ENCODE data around the gene CIDEA.
"Not testable (repeated sequence)": the region's sequence is repeated elsewhere in the genome, so short reads cannot be mapped to it uniquely, and the experiment has no call there.

The CIDEA gene, protein sequence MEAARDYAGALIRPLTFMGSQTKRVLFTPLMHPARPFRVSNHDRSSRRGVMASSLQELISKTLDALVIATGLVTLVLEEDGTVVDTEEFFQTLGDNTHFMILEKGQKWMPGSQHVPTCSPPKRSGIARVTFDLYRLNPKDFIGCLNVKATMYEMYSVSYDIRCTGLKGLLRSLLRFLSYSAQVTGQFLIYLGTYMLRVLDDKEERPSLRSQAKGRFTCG

DNA sequence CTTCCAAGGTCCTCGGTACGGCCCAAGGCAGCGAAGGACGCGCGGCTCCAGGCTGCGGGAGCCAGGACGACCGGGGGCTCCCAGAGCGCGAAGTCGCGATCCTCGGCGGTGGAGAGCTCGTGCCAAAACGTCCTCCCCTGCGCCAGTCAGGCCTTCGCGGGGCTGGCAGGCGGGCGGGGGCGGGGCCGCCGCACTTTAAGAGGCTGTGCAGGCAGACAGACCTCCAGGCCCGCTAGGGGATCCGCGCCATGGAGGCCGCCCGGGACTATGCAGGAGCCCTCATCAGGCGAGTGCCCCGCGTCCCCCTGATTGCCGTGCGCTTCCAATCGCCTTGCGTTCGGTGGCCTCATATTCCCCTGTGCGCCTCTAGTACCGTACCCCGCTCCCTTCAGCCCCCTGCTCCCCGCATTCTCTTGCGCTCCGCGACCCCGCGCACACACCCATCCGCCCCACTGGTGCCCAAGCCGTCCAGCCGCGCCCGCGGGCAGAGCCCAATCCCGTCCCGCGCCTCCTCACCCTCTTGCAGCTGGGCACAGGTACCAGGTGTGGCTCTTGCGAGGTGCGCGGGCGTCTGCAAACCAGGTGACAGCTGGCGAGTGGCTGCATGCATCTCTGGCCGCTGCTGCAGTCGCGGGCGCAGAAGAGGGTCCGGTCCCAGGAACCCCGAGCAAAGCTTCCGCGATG, at the start of gene CIDEA:
Gene CIDEA (plus strand): TSS at position 226 of the 684 bp plus-strand sequence. CDS start 23 bp downstream, at position 249.
- DNase-seq (ENCODE audit: low spot score): no peak

DNA sequence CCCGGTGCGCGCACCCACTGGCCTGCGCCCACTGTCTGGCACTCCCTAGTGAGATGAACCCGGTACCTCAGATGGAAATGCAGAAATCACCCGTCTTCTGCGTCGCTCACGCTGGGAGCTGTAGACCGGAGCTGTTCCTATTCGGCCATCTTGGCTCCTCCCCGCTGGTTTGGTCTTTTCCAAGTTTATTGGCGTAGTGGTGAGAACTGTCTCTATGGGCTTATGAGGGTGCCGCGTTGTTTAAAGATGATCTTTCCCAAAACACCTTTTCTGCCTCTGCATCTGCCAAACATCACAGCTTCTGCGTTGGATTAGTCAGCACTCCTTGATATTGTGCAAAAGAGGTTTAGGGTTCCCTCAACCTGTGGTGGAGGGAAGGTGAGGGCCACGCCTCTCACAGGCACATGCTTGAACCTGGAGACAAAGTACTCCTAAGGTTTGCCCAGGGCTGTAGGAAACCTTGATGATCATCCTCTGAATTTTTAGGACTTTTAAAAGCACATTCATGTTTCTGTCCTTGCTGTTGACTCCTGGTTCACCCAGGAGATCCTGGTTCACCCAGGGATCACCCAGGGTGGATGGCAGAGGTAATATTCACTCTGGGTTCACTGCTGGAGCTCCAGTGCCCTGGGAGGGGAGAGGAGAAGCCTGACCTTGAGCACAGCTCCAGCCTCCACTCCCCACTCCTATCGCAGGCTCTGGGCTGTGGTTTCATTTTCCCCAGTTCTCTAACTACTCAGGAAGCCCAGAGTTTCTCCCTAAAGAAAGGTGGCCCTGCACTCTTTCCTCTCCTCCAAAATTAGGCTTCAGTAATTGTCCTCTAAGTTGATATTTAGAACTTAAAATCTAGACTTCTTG, 45.6 kb upstream of the CIDEA start:
- not testable (repeated sequence) for DNase-seq (ENCODE audit: low spot score)

DNA sequence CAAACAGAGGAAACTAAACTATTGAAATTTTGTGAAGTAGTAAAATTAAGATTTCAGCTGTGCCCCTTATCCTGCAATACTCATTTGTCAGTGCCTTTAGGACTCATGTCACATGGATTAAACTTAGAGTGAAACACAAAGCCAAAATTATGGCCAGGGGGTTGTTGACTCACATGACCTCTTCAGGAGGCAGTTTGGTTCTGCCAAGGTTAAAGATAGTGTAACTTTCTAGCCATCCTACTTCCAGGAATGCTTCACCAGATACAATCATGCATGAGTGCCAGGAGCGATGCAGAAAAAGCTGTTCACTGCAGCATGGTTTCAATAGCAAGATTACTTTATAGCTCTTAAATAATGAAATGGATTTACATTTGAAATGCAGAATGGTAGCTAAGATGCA, 41.9 kb upstream of the CIDEA start:
- DNase-seq (ENCODE audit: low spot score): not testable (repeated sequence)

DNA sequence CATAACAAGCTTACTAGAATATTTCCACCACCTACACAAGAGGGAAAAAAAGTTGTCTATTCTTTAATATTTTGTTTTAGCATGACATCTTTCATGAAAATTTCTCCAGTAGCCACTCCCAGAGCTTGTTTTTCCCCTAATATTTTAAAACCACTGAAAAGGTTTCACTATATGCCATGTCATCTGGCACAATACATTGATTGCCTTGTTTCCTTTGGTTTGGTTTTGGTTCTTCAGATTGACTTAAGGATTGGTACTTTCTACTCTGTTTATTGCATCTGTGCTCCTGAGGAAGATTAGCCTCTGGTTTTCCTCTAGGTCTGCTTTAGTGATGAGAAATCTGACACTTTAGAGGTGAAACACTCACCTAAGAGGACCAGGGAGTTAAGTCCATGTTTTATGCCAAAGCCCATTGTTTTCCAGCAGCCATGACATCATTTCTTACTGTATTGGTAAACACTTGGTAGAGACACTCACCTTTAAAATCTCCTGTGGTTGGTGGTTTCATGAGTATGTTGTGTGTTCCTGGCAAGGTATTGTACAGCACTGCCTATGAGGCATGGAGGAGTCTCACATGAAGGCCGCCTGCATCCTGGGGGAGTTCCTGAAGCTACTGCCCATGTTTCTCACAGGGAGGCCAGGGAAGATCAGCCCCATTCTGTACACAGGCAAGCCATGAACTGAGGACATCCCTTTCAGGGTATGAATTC, 39.7 kb upstream of the CIDEA start:
- DNase-seq (ENCODE audit: low spot score): not testable (repeated sequence)

DNA sequence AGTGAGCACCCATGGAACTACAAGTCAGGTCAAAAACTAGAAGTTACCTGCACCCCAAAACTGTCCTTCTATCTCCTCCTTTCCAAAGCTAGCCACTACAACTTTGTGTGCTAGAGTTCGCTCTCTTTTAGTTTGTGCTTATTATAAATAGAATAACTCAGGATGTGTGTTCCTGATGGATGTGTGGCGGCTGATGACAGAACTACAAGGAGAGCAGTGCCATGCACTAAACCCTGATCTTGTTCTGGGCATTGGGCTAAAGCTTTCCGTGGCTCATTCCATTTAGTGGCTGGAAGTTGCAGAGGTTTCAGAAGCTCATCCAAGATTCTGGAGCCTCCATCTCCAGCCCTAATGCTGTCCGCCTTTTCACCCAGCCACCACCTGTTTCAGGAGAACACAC, 37.7 kb upstream of the CIDEA start:
- not testable (repeated sequence) for DNase-seq (ENCODE audit: low spot score)

DNA sequence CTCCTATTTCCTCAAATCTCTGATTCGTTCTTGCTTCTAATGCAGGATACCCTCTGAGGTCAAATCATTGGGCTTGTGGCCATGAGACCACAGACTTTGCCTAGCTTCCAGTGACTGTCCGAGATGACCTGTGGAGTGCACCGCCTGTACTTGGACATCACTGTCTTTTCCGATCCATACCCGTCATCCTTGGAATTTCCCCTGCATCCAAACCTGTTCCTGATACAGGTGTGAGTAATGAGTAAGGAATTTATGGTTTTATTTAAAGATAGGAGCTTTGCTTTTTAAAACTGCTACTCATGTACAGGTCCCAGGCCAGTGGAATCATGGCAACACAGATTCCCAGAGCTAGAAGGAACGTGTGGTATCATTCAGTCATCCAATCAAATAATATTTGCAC, 35.6 kb upstream of the CIDEA start:
- DNase-seq (ENCODE audit: low spot score): not testable (repeated sequence)

DNA sequence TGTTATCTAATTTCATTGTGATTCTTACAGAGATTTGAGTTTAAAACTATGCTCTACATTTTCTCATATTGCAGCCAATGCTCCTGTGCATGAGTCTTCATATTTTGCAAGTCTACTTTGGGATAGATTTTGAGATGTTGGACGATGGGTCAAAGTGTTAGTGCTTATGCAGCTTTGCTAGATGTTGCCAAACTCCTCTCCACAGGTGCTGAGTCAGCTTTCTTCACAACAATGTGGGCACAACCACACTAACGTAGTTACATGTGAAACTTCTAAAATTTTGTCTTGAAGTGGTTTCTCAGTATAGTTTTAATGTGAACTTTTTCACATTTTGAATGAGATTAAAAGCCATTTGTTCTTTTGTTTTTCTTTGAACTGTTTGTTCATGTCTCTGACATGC, 32.1 kb upstream of the CIDEA start:
- DNase-seq (ENCODE audit: low spot score): not testable (repeated sequence)

DNA sequence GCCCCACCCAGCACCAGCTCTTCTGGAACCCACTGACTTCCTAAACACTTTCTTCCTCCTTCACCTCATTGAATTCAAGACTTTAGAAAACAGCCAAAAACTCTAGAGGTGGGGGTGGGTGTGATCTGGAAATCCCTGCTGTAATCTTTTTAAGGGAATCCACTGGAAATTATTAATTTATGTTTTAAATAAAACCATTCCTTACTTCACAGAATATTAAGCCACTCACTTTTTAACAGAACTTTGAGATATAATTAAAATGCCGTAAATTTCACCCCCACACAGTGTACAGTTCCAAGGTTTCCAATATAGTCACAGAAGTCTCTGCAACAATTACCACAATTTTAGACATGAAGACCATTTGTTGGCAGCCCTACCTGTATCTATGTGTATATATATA, 30.8 kb upstream of the CIDEA start:
- DNase-seq (ENCODE audit: low spot score): not testable (repeated sequence)

DNA sequence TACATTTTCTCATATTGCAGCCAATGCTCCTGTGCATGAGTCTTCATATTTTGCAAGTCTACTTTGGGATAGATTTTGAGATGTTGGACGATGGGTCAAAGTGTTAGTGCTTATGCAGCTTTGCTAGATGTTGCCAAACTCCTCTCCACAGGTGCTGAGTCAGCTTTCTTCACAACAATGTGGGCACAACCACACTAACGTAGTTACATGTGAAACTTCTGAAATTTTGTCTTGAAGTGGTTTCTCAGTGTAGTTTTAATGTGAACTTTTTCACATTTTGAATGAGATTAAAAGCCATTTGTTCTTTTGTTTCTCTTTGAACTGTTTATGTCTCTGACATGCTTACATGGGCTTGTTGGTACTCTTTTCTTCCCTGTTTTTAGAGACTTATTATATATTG, 27.4 kb upstream of the CIDEA start:
- not testable (repeated sequence) for DNase-seq (ENCODE audit: low spot score)

DNA sequence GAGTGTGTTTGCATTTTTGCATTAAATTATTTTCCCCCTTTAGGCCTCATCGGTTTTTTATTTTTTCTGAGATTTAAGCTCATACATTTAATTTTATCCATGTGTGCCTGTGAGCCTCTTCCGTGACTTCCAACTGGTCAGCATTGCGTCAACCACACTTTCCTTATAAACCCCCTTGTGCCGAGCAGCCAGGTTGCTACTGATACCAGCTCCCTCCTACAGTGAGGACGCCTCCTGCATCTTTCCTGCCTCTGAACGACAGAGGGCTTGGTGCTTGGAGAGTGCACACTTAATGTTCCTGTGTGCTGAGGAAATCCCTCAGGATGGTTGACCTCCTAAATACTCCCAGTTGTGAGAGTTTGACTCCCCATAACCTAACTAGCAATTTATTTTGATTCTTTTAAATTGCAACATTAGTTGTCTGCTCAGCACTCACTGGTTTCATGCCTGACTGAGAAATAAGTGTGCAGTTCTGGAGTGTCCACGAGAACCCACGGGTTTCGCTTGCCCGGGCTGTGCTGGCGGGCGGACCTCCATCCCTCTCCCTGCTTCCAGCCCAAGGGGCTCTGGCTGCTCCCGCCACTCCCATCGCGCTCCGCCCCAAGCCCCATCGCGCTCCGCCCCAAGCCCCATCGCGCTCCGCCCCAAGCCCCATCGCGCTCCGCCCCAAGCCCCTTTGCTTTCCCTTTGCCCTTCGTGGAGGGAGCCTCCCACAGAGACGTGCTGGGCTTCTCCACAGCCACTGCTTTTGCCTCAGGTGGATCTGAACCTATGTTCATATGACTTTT, 26.6 kb upstream of the CIDEA start:
- DNase-seq (ENCODE audit: low spot score): not testable (repeated sequence)

DNA sequence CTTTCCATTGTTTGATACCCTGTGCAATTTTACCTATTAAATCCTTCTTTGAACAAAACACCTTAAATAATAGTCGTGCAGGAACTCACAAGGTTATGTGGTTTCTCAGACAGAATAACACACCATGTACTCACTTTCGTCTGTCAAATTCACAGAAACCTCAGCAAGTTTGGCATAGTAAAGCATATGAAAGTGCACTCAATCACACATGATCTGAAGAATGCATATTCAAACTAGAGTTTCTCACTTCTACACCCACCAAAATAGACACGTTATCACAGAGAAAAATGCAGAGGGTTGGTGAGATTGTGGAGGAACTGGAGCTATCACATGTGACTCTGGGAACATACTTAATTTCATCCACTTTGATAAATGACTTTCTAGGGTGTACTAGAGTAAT, 25.9 kb upstream of the CIDEA start:
- not testable (repeated sequence) for DNase-seq (ENCODE audit: low spot score)

DNA sequence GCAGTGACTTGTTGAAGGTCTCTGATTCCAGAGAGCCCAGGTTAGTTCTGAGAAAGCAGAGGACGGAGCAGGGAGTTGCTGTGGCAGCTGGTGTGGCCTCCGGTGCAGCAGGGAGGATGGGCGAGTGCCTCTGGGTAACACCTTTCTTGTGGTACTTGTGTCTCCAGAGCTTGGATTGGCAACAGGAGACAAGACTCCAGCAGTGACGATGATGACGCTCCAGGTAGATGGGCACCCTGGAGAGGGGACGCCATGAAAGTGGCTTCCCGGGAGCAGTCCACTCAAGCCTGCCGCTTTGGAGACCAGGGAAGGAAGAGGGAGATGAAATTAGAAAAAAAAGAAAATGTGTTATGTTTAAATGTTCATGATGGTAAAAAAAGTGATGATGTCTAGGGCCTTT, 23.6 kb upstream of the CIDEA start:
- not testable (repeated sequence) for DNase-seq (ENCODE audit: low spot score)

DNA sequence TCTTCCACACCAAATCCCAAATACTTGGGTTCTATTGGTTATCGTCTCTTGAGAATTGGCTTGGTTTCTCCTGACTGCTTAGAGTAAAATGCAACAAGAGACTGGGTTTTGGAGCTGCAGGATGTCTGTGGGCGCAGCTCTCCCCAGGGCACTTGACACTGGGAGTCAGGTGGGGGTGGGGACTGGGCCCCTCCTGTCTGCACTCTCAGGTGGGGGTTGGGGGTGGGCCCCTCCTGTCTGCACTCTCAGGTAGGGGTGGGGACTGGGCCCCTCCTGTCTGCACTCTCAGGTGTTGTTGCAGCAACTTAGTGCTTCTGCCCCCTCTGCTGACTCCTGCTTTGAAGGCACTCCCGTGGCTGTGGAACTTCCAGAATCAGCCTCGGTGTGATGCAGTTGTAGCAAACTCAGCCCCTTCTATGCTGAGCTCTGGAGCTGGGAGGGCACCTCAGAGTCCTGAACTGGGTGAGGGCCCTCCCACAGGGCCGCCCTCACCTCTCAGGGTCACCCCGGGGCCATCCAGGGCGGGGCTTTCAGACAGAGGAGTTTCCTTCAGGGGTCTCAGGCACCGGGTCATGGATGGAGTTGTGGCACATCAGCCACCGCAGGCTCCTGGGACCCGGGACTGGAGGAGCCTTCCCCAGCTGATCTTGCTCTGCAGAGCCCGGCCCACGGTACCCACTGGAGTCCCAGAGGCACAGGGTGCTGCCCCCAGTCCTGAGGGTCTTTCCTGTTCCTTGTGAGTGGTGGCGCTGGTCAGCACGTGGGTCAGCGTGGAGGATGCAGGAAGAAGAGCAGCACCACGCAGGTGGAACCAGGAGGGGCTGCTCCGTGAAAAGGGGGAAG, 22.9 kb upstream of the CIDEA start:
- no peak for DNase-seq (ENCODE audit: low spot score)

DNA sequence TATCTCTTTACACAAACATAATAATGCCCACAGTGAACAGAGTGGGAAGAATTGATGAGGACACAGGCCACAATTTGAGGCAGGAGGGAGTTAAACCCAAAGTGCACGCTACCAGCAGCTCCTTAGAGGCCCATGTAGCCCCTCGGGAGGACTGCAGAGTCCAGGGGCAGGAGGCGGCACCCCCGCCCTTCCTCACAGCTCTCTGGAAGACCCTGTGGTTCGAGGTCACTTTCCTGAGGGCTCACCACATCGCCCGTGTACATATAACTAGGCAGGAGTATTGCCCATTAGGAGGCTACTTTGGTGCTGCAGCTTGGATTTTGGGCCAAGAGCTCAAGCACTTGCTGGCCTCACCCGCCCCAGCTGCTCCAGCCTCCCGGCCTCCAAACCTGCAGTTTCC, 22.2 kb upstream of the CIDEA start:
- no peak for DNase-seq (ENCODE audit: low spot score)

DNA sequence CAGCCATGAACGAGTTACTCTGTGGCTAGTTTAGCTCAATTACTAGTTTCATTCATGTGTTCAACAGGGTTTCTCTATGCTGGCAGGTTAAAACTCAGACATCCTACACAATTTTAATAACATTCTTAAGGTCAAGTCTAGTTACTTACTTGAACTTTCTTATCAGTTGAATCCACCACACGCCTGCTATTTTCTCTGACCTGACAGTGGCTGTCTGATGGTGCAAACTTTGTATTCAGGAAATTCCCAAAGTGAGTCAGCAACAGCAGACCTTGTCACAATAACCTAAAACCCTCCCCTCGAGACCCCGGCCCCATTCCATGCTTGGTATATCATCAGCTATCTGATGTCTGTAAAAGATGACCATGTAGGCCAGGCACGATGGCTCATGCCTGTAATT, 20.8 kb upstream of the CIDEA start:
- no peak for DNase-seq (ENCODE audit: low spot score)

DNA sequence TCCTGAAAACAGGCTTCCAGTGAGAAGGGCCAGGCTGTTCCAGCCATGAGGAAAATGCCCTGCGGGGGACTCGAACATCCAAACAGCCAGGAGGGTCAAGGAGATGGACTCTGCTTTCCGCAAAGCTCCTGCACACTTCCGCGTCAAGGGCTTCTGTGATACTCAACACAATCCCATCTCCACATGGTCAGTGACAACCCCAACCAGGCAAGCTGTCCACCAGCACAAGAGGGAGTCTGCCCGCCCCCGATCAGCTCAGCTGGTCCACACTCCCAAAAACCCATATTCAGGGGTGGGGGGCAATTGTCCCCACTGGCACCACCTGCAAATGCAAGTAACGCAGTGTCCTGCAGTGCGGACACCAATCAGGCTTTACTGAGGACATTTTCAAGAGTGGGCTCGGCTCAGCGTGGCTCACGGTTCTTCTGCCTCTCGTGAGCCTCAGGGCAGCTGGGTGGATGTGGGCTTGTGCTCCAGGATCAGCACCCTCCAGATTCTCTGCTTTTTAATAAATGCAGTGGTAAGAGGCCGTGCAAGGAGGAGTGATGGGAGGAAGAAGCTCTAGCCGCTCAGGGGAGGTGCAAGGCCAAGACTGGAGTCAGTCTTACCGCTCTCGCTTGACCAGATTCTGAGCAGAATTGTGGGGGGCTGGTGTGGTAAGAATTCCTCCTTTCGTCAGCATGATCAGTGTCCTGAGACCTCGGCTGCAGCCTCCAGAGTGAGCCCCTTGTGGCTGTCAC, 19.5 kb upstream of the CIDEA start:
- DNase-seq (ENCODE audit: low spot score): no peak

DNA sequence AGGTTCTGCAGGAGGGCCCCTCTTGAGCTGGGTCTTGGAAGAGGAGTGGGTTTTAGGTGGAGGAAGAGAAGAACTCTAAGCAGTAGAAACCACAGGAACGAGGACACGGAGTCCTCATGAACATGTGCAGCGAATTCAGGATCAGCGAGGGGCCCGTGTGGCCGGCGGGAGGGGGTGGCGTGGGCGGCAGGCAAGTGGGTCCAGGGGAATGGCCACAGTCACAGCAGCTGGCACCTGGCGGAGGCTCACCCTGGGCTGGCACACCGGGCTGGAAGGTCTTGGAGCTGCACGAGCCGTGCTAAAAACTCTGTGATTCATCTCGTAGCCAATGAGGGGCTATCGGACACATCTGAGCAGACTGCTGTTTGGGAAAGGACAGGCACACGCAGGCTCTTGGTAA, 18.0 kb upstream of the CIDEA start:
- no peak for DNase-seq (ENCODE audit: low spot score)

DNA sequence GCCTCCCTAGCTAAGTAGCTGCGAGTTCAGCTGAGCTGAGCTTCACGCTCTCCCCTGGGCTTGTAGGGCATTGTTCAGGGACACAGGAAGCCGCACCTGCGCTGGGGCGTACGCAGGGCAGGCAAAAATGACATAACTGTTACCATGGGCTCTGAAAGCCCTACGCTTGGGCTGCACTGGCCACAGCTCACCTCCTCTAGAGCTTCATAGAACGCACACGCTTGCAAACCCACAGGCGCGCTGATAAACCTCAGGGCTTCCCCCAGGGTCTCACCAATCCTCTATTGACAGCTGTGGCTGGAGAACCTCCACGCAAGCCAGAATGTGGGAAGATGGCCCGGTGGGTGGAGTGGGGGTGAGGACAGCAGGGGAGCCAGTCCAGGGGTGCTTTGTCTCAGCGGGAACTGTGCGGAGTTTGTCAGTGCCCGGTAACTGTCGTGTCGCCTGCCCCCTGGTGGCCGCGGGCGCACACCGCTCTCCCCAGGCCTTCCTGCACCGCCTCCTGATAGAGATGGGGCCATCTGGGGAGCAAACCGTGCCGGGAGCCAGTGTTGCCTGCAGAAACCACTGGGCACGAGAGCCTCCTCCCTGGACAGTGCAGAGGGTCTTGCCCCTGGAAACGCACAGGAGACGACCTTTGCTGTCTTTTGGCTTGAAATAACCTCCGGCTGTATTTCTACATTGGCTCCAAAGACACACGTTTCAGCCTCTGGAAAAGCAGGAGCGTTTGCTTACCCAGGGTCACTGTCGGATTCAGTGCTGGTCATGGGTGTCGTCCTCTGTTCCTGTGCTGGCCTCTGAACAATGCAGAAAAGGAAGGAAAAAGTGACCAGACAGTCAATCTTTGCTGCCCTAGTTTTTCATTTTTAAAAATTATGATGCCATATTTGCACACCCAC, 17.0 kb upstream of the CIDEA start:
- peak; percentile 46 for DNase-seq (ENCODE audit: low spot score)

DNA sequence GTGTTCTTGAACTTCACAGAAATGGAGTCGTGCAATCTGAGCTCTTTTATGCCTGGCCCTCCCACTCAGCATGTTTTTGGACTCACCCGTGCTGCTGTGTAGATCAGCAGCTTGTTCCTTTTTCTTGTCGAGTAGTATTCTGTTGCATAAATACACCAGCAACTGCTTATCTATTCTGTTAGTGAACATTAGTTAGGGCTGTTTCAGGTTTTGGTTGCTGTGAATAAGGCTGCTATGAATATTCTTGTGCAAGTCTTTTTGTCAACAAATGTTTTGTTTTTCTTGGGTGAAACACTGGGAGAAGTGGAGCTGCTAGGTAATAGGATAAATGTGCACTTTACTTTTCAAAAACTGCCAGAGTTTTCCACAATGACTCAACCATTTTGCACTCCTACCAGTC, 15.3 kb upstream of the CIDEA start:
- DNase-seq (ENCODE audit: low spot score): no peak

Data from hematopoietic multipotent progenitor cell treated with erythropoietin and hydrocortisone succinate and interleukin-3 and kit ligand, for 17 days (in vitro differentiated cells).